Nephron progenitor cell (in vitro differentiated cells): Measurements from ENCODE around the gene CCDC141.

Experiments
- DNase-seq: peaks from one replicate; pipeline ENCODE4 v3.0.0; 2021
- H3K27ac Mint-ChIP-seq: 2 replicates; pipeline ENCODE4 v1.8.0; 2021; ENCODE audit warnings: mild to moderate bottlenecking, moderate library complexity, mixed read lengths
- H3K27me3 Mint-ChIP-seq: 2 replicates; pipeline ENCODE4 v1.8.0; 2021; ENCODE audit warnings: mild to moderate bottlenecking, low read depth, mixed read lengths; ENCODE audit not compliant: poor library complexity
- H3K36me3 Mint-ChIP-seq: 2 replicates; pipeline ENCODE4 v1.8.0; 2021; ENCODE audit warnings: low read depth, mixed read lengths
- H3K4me1 Mint-ChIP-seq: 2 replicates; pipeline ENCODE4 v1.8.0; 2021; ENCODE audit warnings: mixed read lengths
- H3K4me3 Mint-ChIP-seq: 2 replicates; pipeline ENCODE4 v1.8.0; 2021; ENCODE audit warnings: mild to moderate bottlenecking, moderate library complexity, mixed read lengths
- H3K9me3 Mint-ChIP-seq: 2 replicates; pipeline ENCODE4 v1.8.0; 2021; ENCODE audit warnings: mild to moderate bottlenecking, moderate library complexity, mixed read lengths
- CTCF ChIP-seq: fragments of 200-600 bp; sonication (generic); IDR thresholded peaks from 2 replicates; pipeline ENCODE4 v1.5.0; 2021; ENCODE audit warnings: antibody characterized with exemption

CCDC141 gene

GRCh38 chr2:178806543-178806942 lies 243.4 kb downstream of the CCDC141 start:
- Mint-ChIP-seq H3K36me3 (no peaks in the 10 kb centered on the region), H3K27ac (no peak overlapping the region), H3K9me3 (no peaks in the 10 kb centered on the region), H3K4me1 (peaks cover 8% of the 10 kb centered on the region), H3K4me3 (no peak overlapping the region), H3K27me3 (no peaks in the 10 kb centered on the region)
- no peak for TF ChIP-seq CTCF
- DNase-seq = no peak

GRCh38 chr2:178805457-178805856 lies 244.5 kb downstream of the CCDC141 start:
- H3K27ac Mint-ChIP-seq = no peak overlapping the region
- H3K9me3 Mint-ChIP-seq = no peaks in the 10 kb centered on the region
- no peaks in the 10 kb centered on the region for H3K27me3 Mint-ChIP-seq
- H3K36me3 Mint-ChIP-seq = no peaks in the 10 kb centered on the region
- H3K4me3 Mint-ChIP-seq = no peak overlapping the region
- DNase-seq = no peak
- no peak for TF ChIP-seq CTCF
- peaks cover 8% of the 10 kb centered on the region for H3K4me1 Mint-ChIP-seq

GRCh38 chr2:178804791-178805190 lies 245.1 kb downstream of the CCDC141 start:
- H3K4me3 Mint-ChIP-seq = no peak overlapping the region
- H3K36me3 Mint-ChIP-seq = peaks cover under 1% of the 10 kb centered on the region
- peak; percentile 56 for TF ChIP-seq CTCF
- H3K27ac Mint-ChIP-seq = peak overlapping the region; percentile 26
- H3K4me1 Mint-ChIP-seq = peaks cover 8% of the 10 kb centered on the region
- H3K27me3 Mint-ChIP-seq = peaks cover 2% of the 10 kb centered on the region
- DNase-seq = no peak
- H3K9me3 Mint-ChIP-seq = no peaks in the 10 kb centered on the region

GRCh38 chr2:178800510-178800909 lies 249.4 kb downstream of the CCDC141 start:
- H3K9me3 Mint-ChIP-seq = peaks cover 21% of the 10 kb centered on the region
- TF ChIP-seq CTCF = no peak
- H3K36me3 Mint-ChIP-seq = peaks cover 17% of the 10 kb centered on the region
- DNase-seq = no peak
- H3K4me1 Mint-ChIP-seq = no peaks in the 10 kb centered on the region
- no peak overlapping the region for H3K4me3 Mint-ChIP-seq
- H3K27ac Mint-ChIP-seq = no peak overlapping the region
- peaks cover 2% of the 10 kb centered on the region for H3K27me3 Mint-ChIP-seq

GRCh38 chr2:178799305-178799704 lies 250.6 kb downstream of the CCDC141 start:
- H3K9me3 Mint-ChIP-seq = peaks cover 21% of the 10 kb centered on the region
- peaks cover 17% of the 10 kb centered on the region for H3K36me3 Mint-ChIP-seq
- TF ChIP-seq CTCF = no peak
- H3K4me1 Mint-ChIP-seq = peaks cover 5% of the 10 kb centered on the region
- H3K4me3 Mint-ChIP-seq = no peak overlapping the region
- DNase-seq = no peak
- peaks cover 2% of the 10 kb centered on the region for H3K27me3 Mint-ChIP-seq
- H3K27ac Mint-ChIP-seq = no peak overlapping the region

- no peak overlapping the region for H3K27ac Mint-ChIP-seq
- H3K36me3 Mint-ChIP-seq = peaks cover 17% of the 10 kb centered on the region
- peaks cover 14% of the 10 kb centered on the region for H3K4me1 Mint-ChIP-seq
- no peak for DNase-seq
- peak; percentile 52 for TF ChIP-seq CTCF
- H3K4me3 Mint-ChIP-seq = no peak overlapping the region
- H3K9me3 Mint-ChIP-seq = peaks cover 21% of the 10 kb centered on the region
- H3K27me3 Mint-ChIP-seq = peaks cover 2% of the 10 kb centered on the region
Measured at GRCh38 chr2:178796079-178796677, 253.8 kb downstream of the CCDC141 start.
